AG09309 (cell line): Measurements from ENCODE around the gene ZCCHC7.

Experiments
- DNase-seq: peaks from one replicate; pipeline ENCODE4 v3.0.0-alpha.2; 2010; ENCODE audit warnings: low read depth
- H3K4me3 ChIP-seq: 2 replicates; pipeline ENCODE4 v1.5.1; 2011; ENCODE audit warnings: mild to moderate bottlenecking, low read depth, low read length, moderate library complexity; ENCODE audit not compliant: control insufficient read depth
- CTCF ChIP-seq: IDR thresholded peaks from 2 replicates; pipeline ENCODE4 v1.5.1; 2011; ENCODE audit warnings: mild to moderate bottlenecking, low read depth, low read length, inconsistent platforms; ENCODE audit not compliant: insufficient read depth, control insufficient read depth; ENCODE audit errors: missing control alignments

ZCCHC7 gene

DNA sequence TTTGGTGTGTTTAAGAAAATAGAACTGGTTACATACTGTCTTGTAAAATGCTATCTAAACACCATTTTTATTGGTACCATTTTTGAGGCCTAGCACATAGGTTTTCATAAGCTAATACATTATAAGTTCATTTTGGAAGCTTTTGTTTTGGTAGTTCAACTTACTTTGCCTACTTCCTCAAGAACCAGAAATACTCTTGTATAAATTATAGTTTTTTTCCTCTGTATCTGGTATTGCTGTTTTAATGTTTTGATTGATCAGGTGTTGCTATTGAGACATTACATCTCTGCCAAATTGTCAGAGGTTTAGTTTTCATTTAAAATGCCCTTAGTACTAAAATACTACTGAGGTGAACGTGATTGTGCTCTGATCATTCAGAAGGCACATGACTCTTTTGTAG is 211.5 kb downstream of the ZCCHC7 start:
- H3K4me3 ChIP-seq, result no peak overlapping the region
- TF ChIP-seq CTCF, result no peak
- DNase-seq, result no peak

DNA sequence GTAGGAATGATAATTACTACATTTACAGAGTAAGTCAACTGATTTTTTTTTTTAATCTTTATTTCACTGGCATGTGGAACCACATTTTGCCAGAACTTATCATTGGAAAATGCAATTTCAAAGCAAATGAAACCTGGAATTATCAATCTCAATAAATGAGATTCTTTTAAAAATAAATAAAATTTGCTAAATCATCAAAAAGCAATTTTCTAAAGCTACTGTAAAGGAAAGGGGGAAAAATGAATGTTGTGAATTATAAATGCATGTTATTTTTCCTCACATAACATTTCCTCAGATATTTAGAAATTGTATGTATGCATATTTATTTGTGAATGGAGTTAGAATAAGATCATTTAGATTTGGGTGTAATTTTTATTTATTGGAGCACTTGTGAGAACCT is 212.2 kb downstream of the ZCCHC7 start:
- DNase-seq, result no peak

GRCh38 chr9:37333288-37333687 is 212.9 kb downstream of the ZCCHC7 start:
- no peak for DNase-seq
- H3K4me3 ChIP-seq, result no peak overlapping the region
- TF ChIP-seq CTCF, result no peak

More for the DNA sequence above, 212.2 kb downstream of the ZCCHC7 start:
- no peak for TF ChIP-seq CTCF
- H3K4me3 ChIP-seq, result no peak overlapping the region

- no peak overlapping the region for H3K4me3 ChIP-seq
- no peak for TF ChIP-seq CTCF
- DNase-seq, result no peak
Measured at GRCh38 chr9:37335238-37335637, 214.9 kb downstream of the ZCCHC7 start.

DNA sequence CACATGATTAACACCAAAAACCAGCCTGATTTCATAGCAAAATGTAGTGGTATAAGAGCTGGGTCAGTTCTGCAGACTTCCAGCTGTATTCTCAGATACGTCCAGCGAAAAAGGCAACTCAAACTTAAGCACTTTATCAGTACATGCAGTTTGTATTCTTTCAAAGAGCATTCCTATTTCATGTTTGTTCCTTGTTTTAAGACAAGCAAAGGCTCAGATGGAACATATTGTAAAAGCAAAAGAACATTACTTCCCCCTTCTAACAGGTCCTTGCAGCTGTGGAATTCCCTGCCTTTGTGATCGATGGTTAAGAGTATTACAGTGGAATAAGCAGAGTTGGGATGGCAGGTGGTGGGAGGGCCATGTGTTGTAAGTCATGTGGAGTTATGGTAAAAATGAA is 215.8 kb downstream of the ZCCHC7 start:
- no peak for DNase-seq
- no peak for TF ChIP-seq CTCF
- no peak overlapping the region for H3K4me3 ChIP-seq

DNA sequence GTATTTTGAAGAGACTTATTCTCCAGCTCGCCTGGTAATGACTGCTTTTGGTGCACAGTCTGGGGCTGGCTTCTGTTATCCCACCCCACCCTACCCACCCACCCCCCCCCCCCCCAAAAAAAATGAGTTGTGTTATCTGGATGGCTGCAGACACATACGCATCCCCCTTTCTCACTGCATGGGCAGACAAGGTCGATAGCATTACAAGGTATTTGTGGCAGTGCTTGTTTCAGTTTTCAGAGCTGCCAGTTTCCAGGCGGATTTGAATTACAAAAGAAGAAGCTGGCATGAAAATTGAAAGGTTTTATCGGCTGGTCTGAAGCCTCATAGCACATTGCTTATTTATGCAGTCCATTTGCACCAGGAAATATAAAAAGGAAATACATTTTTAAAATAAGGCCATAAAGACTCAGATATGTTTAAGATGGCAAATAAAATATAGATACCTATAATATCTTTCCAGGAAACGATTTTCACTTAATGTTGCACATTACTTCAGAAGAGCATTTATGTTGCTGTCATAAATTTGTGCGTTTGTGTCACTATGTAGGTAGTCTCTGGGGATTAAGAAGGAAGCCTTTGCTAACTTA is 217.0 kb downstream of the ZCCHC7 start:
- H3K4me3 ChIP-seq, result no peak overlapping the region
- no peak for DNase-seq
- no peak for TF ChIP-seq CTCF

DNA sequence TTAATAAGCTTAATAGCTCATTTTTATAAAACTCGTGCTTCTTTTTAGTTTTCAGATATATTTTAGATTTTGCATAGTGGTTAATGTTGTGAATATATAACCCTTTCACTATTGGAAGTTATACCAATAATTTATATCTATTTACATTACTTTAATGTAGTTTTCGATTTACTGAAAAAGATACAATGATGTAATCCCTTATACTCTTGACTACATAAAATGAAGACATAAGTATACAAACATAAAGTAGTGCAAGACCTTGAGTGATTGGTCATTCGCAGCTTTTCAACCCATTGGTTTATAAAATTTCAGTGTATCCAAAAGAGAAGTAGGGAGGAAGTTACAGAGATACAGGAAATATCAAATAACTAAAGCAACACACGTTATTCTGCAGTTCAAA is 217.8 kb downstream of the ZCCHC7 start:
- no peak for DNase-seq
- H3K4me3 ChIP-seq, result no peak overlapping the region
- no peak for TF ChIP-seq CTCF
